GM12801 (cell line): ENCODE data around the gene PARD3.

Experiments used
- CTCF ChIP-seq: IDR thresholded peaks from one replicate; pipeline ENCODE4 v1.5.1; 2011; ENCODE audit warnings: control low read depth; ENCODE audit not compliant: insufficient read length; ENCODE audit errors: extremely low read depth

The PARD3 gene

DNA sequence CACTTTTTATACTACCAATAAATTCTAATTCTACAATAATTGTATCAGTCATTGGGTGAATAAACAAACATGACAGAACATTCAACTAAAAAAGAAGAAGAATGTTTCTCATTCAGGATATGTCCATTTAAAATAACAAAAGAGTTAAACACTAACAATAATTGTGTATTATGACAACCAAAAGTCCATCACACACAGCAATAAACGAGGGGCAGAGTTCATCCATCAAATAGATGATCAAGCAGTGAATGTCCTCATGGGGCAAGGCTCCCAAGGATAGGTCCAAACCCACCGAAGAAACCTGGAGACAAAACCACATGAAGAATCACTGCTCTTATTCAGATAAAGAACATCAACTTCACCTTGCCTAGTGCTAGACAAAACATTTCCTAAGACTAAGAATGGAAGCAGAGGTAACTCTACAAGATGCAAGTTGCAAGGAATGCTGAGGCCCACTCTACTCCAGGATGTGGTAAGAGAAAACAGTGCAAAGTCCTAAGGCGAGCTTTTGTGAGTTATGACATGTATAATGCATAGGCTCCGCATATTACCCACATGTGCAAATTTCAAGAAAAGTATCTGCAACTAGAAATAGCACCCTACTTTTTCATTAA, 115.1 kb downstream of the PARD3 start:
- no peak for TF ChIP-seq CTCF

DNA sequence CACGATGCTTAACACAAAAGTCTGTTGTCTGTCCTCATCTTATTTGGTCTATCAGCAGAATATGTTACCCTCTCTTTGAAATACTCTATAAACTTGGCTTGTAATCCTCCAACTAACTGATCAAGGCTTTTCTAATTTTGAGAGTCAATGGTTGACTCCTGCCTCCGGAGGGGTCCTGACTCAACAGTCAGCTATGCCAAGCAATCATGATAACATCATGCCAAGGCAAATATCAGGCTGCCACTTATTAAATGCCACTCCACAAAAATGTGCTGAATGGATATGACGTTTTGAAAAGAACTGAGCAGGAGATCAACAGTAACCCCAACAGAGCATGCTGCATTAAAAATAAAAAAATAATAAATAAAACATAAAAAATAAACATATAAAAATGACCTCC, 116.1 kb downstream of the PARD3 start:
- TF ChIP-seq CTCF: no peak

GRCh38 chr10:34698248-34698831, 116.8 kb downstream of the PARD3 start:
- TF ChIP-seq CTCF: no peak

DNA sequence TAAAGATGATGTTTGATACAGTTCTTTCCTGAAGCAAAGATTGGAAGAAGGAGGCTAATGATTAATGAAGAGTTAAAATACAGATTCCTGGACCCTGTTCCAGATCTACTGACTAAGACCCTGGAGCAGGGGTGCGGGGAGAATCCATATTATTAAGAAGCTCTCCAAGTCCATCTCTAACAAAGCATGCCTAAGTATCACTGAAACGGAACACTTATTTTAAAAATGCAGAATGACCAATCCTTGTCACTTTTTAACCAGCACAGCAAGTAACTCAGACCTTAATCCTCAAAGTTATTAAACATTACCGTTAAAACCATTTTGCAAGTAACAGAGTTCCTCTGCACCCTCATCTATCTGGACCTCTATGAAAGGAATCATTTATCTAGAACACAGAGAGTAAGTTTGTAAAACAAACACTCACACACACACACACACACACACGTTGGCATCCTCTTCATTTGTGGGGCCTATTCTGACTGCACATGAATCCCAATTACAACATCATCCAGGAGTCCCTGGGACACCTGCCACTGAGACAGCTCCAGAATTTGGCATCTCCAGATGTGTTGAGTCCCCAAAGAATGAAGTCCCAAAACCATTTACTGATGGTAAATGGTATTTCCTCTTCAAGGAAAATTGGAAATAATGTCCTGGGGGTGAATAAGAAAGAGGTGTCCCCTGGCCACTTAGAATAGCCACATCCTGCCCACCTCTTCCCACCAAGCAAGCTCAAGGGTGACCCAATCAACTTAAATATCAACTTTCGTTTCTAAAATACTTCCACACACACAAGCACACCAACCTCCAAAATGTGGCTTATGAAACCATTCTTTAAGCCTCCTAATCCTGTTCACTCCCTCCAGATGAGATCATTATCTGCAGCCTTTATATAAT, 117.5 kb downstream of the PARD3 start:
- no peak for TF ChIP-seq CTCF

GRCh38 chr10:34696423-34696822, 118.7 kb downstream of the PARD3 start:
- no peak for TF ChIP-seq CTCF

DNA sequence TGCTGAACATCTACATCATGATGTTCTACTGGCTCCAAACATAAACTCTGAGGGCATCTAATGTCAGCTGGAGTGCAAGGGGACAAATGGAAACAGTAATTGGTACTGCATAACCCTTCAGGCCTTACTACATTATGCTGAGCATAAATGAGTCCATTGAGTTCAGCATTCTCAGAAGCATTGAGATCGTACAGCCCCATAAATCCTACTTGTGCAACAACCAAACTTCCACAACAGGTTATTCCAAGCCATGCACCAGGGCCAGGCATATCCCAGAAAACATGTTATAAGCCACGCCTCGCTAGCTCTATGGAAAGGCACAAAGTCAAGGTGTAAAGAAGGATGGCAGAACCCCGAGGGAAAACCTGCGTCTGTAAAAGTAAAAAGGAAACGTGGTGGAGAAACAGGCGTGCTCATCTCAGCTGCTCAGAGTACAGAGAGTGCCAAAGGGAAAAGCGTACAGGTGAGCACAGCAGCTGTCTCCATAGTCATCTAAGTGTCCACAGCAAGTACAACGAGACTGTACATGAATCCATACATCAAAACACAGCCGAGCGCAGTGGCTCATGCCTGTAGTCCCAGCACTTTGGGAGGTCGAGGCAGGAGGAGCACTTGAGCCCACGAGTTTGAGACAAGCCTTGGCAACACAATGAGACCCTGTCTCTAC, 124.6 kb downstream of the PARD3 start:
- TF ChIP-seq CTCF: no peak

GRCh38 chr10:34689053-34689452, 126.0 kb downstream of the PARD3 start:
- no peak for TF ChIP-seq CTCF
